Progenitor cell of endocrine pancreas (in vitro differentiated cells): ENCODE results near the gene TMUB1. TPM values are rescaled to one million over a fixed set of nuclear protein-coding genes. Genes with fewer than 3 reads are reported as not detected.
A peak's percentile ranks its signal among the peaks of the same experiment; 100 is the strongest.

Experiments used
- DNase-seq: peaks from one replicate; pipeline ENCODE4 v3.0.0; 2021; ENCODE audit warnings: low spot score; ENCODE audit not compliant: unreplicated experiment
- H3K27ac Mint-ChIP-seq: 2 replicates; pipeline ENCODE4 v1.8.0; 2021; ENCODE audit warnings: mild to moderate bottlenecking, moderate library complexity, mixed read lengths
- H3K27me3 Mint-ChIP-seq: 2 replicates; pipeline ENCODE4 v1.8.0; 2021; ENCODE audit warnings: mixed read lengths
- H3K36me3 Mint-ChIP-seq: 2 replicates; pipeline ENCODE4 v1.8.0; 2022; ENCODE audit warnings: mixed read lengths; ENCODE audit not compliant: insufficient read depth
- H3K4me1 Mint-ChIP-seq: 2 replicates; pipeline ENCODE4 v1.8.0; 2021; ENCODE audit warnings: low read depth, mixed read lengths
- H3K4me3 Mint-ChIP-seq: 2 replicates; pipeline ENCODE4 v1.8.0; 2021; ENCODE audit warnings: low read depth, mild to moderate bottlenecking, moderate library complexity, mixed read lengths
- H3K9me3 Mint-ChIP-seq: 2 replicates; pipeline ENCODE4 v1.8.0; 2021; ENCODE audit warnings: low read depth, mixed read lengths
- total RNA-seq: library from RNA; stranded (reverse); gene quantifications from 2 replicates; pipeline ENCODE4 v1.2.1, GENCODE V29; 2021
- TF ChIP-seq, protein P1 (sequence below): fragments of 200-600 bp; sonication (generic); IDR thresholded peaks from one replicate; pipeline ENCODE4 v1.5.0; 2021; ENCODE audit warnings: antibody characterized with exemption, mild to moderate bottlenecking; ENCODE audit not compliant: unreplicated experiment

The TMUB1 gene
- total RNA-seq, 1 donor from 2014 or later = 48.6 TPM

DNA sequence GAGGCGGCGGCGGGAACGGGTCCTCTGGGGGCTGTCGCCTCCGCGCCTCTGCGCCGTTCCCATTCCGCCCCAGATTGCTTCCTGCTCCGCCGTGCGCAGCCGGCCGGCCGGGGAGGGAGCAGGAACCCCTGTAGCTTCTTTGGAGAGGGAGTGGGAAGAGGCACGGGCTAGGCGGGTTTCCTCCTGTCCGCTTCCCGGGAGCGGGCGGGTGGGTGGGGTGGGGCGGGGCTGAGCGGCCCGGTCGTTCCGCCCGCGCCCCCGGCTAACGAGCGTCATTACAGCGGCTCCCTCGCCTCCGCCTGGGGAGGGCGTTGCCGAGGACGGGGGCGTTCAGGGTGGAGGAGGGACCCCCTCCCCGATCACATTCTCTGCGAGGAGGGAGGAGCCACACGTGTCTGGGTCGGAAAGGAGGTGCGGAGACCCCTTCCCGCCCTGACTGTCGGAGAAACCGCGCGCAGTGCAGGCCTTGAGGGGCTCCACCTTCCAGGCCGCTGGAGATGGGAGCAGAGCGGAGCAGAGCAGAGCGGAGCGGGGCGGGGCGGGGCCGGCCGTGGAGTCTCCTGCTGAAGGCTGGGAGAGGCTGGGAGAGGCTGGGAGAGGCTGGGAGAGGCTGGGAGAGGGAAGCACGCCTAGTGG lies 42.7 kb upstream of the TMUB1 start:
- Mint-ChIP-seq H3K27me3 (peaks cover 3% of the 10 kb centered on the region), H3K27ac (peak overlapping the region; percentile 6), H3K9me3 (no peaks in the 10 kb centered on the region), H3K36me3 (peaks cover 22% of the 10 kb centered on the region), H3K4me3 (peak overlapping the region; percentile 66), H3K4me1 (peaks cover 7% of the 10 kb centered on the region)
- no peak for DNase-seq
- TF ChIP-seq, protein P1, sequence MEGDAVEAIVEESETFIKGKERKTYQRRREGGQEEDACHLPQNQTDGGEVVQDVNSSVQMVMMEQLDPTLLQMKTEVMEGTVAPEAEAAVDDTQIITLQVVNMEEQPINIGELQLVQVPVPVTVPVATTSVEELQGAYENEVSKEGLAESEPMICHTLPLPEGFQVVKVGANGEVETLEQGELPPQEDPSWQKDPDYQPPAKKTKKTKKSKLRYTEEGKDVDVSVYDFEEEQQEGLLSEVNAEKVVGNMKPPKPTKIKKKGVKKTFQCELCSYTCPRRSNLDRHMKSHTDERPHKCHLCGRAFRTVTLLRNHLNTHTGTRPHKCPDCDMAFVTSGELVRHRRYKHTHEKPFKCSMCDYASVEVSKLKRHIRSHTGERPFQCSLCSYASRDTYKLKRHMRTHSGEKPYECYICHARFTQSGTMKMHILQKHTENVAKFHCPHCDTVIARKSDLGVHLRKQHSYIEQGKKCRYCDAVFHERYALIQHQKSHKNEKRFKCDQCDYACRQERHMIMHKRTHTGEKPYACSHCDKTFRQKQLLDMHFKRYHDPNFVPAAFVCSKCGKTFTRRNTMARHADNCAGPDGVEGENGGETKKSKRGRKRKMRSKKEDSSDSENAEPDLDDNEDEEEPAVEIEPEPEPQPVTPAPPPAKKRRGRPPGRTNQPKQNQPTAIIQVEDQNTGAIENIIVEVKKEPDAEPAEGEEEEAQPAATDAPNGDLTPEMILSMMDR = no peak

- H3K9me3 Mint-ChIP-seq = no peaks in the 10 kb centered on the region
- TF ChIP-seq, protein P1 = peak; percentile 22
- peak; percentile 54 for DNase-seq
- H3K4me1 Mint-ChIP-seq = peaks cover 7% of the 10 kb centered on the region
- peaks cover 23% of the 10 kb centered on the region for H3K36me3 Mint-ChIP-seq
- peaks cover 3% of the 10 kb centered on the region for H3K27me3 Mint-ChIP-seq
- peak overlapping the region; percentile 6 for H3K27ac Mint-ChIP-seq
- H3K4me3 Mint-ChIP-seq = peak overlapping the region; percentile 66
These were observed 42.2 kb upstream of the TMUB1 start for GRCh38 chr7:151125470-151125845.

- Mint-ChIP-seq H3K27ac (no peak overlapping the region), H3K36me3 (peaks cover 20% of the 10 kb centered on the region)
- TF ChIP-seq, protein P1 = no peak
These were observed 41.7 kb upstream of the TMUB1 start for GRCh38 chr7:151124899-151125399.

DNA sequence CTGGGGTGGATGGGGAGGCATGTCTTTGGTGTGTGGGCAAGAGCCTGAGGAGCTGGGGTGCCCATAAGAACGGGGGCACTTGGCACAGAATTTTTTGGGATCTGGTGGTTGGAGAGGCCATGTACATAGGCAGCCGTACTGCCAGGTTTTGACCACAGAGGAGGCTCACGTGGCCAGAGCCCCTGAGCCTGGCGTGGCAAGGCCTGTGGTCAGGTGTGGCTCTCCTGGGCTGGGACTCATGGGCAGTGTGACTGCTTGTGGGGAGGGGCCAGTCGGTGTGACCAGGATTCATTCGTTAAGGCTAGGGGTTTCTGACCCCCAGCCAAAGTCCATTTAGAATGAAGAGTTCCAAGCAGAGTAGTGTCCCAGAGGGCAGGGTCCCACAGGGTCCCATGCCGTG lies 41.2 kb upstream of the TMUB1 start:
- DNase-seq = no peak
- no peak overlapping the region for H3K4me3 Mint-ChIP-seq
- H3K27me3 Mint-ChIP-seq = peaks cover 3% of the 10 kb centered on the region
- H3K4me1 Mint-ChIP-seq = peaks cover 7% of the 10 kb centered on the region
- TF ChIP-seq, protein P1 = no peak
- H3K27ac Mint-ChIP-seq = peak overlapping the region; percentile 81
- H3K9me3 Mint-ChIP-seq = no peaks in the 10 kb centered on the region
- H3K36me3 Mint-ChIP-seq = peaks cover 20% of the 10 kb centered on the region

More at GRCh38 chr7:151124899-151125399, 41.7 kb upstream of the TMUB1 start:
- H3K4me1 Mint-ChIP-seq = peaks cover 7% of the 10 kb centered on the region
- H3K4me3 Mint-ChIP-seq = peak overlapping the region; percentile 66
- H3K27me3 Mint-ChIP-seq = peaks cover 3% of the 10 kb centered on the region
- H3K9me3 Mint-ChIP-seq = no peaks in the 10 kb centered on the region
- DNase-seq = no peak

DNA sequence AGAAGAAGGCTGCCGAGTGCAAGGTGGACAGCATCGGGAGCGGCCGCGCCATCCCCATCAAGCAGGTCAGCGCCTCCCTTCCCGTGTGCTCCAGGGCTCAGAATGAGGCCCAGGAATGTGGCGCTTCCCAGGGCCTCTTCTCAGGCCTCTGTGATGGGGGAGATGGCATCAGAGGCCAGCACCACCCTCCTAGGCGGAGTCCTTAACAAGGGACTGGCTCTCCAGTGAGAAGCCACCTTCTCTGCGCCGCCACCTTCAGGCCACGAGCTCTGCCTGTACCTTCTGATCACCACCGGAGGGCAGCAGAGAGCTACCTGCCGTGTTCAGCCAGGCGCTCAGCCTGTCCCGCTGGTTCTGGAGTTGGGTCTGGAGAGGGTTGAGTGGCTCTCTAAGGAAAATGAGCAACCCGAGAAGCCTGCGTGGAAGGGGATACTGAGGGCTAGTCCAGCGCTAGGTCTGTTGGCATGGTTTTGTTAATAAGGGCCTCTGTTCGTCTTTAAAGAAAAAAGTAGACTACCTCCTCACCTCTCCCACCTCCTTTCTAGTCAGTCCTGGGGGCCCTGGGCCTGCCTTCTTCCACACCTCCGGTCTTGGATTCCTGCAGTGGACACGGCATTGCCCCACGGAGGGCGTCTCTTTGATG lies 40.6 kb upstream of the TMUB1 start:
- H3K4me1 Mint-ChIP-seq = peaks cover 7% of the 10 kb centered on the region
- no peaks in the 10 kb centered on the region for H3K9me3 Mint-ChIP-seq
- H3K27ac Mint-ChIP-seq = no peak overlapping the region
- peak; percentile 82 for DNase-seq
- peak overlapping the region; percentile 11 for H3K4me3 Mint-ChIP-seq
- peaks cover 23% of the 10 kb centered on the region for H3K36me3 Mint-ChIP-seq
- TF ChIP-seq, protein P1 = peak; percentile 98
- peaks cover 3% of the 10 kb centered on the region for H3K27me3 Mint-ChIP-seq
